NCI-H1694 (cell line): ENCODE data around the gene ITGA5.

ENCODE experiments used
- DNase-seq: peaks from one replicate; lab custom pipeline; 2025; lab: John Stamatoyannopoulos, UW

Gene ITGA5

GRCh38 chr12:54352022-54352531 lies 67.0 kb downstream of the ITGA5 start:
- DNase-seq = peak; percentile 40

GRCh38 chr12:54351341-54351740 lies 67.7 kb downstream of the ITGA5 start:
- DNase-seq = no peak

GRCh38 chr12:54350743-54351142 lies 68.3 kb downstream of the ITGA5 start:
- DNase-seq = no peak

GRCh38 chr12:54349679-54350078 lies 69.4 kb downstream of the ITGA5 start:
- DNase-seq = peak; percentile 18

- no peak for DNase-seq
These were observed 70.0 kb downstream of the ITGA5 start for GRCh38 chr12:54349036-54349435.
